Activated B cell treated with CpG ODN at 0.5 μM for 24 hours (primary cell): ENCODE results near the gene HRH4. TPM values are rescaled to one million over a fixed set of nuclear protein-coding genes. Genes with fewer than 3 reads are reported as not detected.

Experiments used
- ATAC-seq: fragments of 200-7000 bp; cut with Tn5 transposase; one replicate; pipeline ENCODE4 v1.10.0; 2021; ENCODE audit warnings: low read depth, mild to moderate bottlenecking, moderate library complexity
- CTCF ChIA-PET: fragments of 350-600 bp; sonication (Branson Sonifier 250); formaldehyde crosslinking; loops from one replicate; lab custom pipeline; 2021; ENCODE audit warnings: antibody characterized with exemption; lab: Charles Lee
- POLR2A ChIA-PET: fragments of 350-600 bp; sonication (Branson Sonifier 250); formaldehyde crosslinking; loops from one replicate; lab custom pipeline; 2021; ENCODE audit warnings: antibody characterized with exemption; lab: Charles Lee
- DNase-seq: peaks from one replicate; pipeline ENCODE4 v3.0.0; 2022
- H3K27ac Mint-ChIP-seq: one replicate; pipeline ENCODE4 v1.8.0; 2020; ENCODE audit warnings: mixed read lengths
- H3K27me3 Mint-ChIP-seq: one replicate; pipeline ENCODE4 v1.8.0; 2021; ENCODE audit warnings: mixed read lengths
- H3K36me3 Mint-ChIP-seq: one replicate; pipeline ENCODE4 v1.8.0; 2021; ENCODE audit warnings: low read depth, mixed read lengths
- H3K4me1 Mint-ChIP-seq: one replicate; pipeline ENCODE4 v1.8.0; 2021; ENCODE audit warnings: mixed read lengths
- H3K4me3 Mint-ChIP-seq: one replicate; pipeline ENCODE4 v1.8.0; 2020; ENCODE audit warnings: mild to moderate bottlenecking, mixed read lengths
- H3K9me3 Mint-ChIP-seq: one replicate; pipeline ENCODE4 v1.8.0; 2020; ENCODE audit warnings: mixed read lengths
- CTCF ChIP-seq: fragments of 200-600 bp; IDR thresholded peaks from one replicate; pipeline ENCODE4 v1.8.0; 2022; ENCODE audit warnings: antibody characterized with exemption, mild to moderate bottlenecking
- intact Hi-C: fragments of 100-400 bp; cut with micrococcal nuclease; formaldehyde crosslinking; loops from one replicate; pipeline ENCODE4 v1.15.1; 2024
- total RNA-seq: library from RNA; stranded (reverse); gene quantifications from 2 replicates; pipeline ENCODE4 v1.2.3, GENCODE V29; 2022

The HRH4 gene
- not detected in 2 replicates for total RNA-seq

- ATAC-seq (no peak), DNase-seq (no peak)
- ChIA-PET POLR2A (no interaction called here), CTCF (no interaction called here)
- Mint-ChIP-seq H3K9me3 (no peaks in the 10 kb centered on the region), H3K4me1 (no peaks in the 10 kb centered on the region), H3K36me3 (no peaks in the 10 kb centered on the region), H3K4me3 (no peak within 1 kb of the TSS), H3K27me3 (peaks cover 4% of the 10 kb centered on the region), H3K27ac (no peak within 1 kb of the TSS)
- intact Hi-C loops: no loop called here
- TF ChIP-seq CTCF: no peak
These were observed at the start of gene HRH4 for GRCh38 chr18:24460388-24460787. TSS of gene HRH4 (plus strand) at chr18:24460637. CDS start at chr18:24460729, 92 bp downstream.

- CTCF ChIA-PET: no interaction called here
- H3K27me3 Mint-ChIP-seq: peaks cover 41% of the 10 kb centered on the region
- DNase-seq (no peak), ATAC-seq (no peak)
- no peak overlapping the region for H3K27ac Mint-ChIP-seq
- no peak for TF ChIP-seq CTCF
- intact Hi-C loops: no loop called here
- no peak overlapping the region for H3K4me3 Mint-ChIP-seq
- no peaks in the 10 kb centered on the region for H3K4me1 Mint-ChIP-seq
- no peaks in the 10 kb centered on the region for H3K36me3 Mint-ChIP-seq
- H3K9me3 Mint-ChIP-seq: no peaks in the 10 kb centered on the region
- POLR2A ChIA-PET: no interaction called here
These were observed 47.3 kb upstream of the HRH4 start for GRCh38 chr18:24413148-24413547.

GRCh38 chr18:24414349-24415003 lies 46.0 kb upstream of the HRH4 start:
- ATAC-seq (no peak), DNase-seq (no peak)
- H3K27me3 Mint-ChIP-seq: peaks cover 40% of the 10 kb centered on the region
- TF ChIP-seq CTCF: no peak
- H3K4me1 Mint-ChIP-seq: no peaks in the 10 kb centered on the region
- ChIA-PET CTCF (no interaction called here), POLR2A (no interaction called here)
- no peaks in the 10 kb centered on the region for H3K36me3 Mint-ChIP-seq
- H3K27ac Mint-ChIP-seq: no peak overlapping the region
- intact Hi-C loops: no loop called here
- no peaks in the 10 kb centered on the region for H3K9me3 Mint-ChIP-seq
- H3K4me3 Mint-ChIP-seq: no peak overlapping the region

GRCh38 chr18:24417480-24417879 lies 43.0 kb upstream of the HRH4 start:
- ATAC-seq (no peak), DNase-seq (no peak)
- ChIA-PET CTCF (no interaction called here), POLR2A (no interaction called here)
- TF ChIP-seq CTCF: no peak
- H3K27me3 Mint-ChIP-seq: peaks cover 50% of the 10 kb centered on the region
- no peaks in the 10 kb centered on the region for H3K4me1 Mint-ChIP-seq
- intact Hi-C loops: no loop called here
- no peak overlapping the region for H3K4me3 Mint-ChIP-seq
- no peaks in the 10 kb centered on the region for H3K36me3 Mint-ChIP-seq
- no peaks in the 10 kb centered on the region for H3K9me3 Mint-ChIP-seq
- no peak overlapping the region for H3K27ac Mint-ChIP-seq

GRCh38 chr18:24420551-24420950 lies 39.9 kb upstream of the HRH4 start:
- no peak for TF ChIP-seq CTCF
- POLR2A ChIA-PET: no interaction called here
- H3K4me1 Mint-ChIP-seq: peaks cover under 1% of the 10 kb centered on the region

More at GRCh38 chr18:24420551-24420950, 39.9 kb upstream of the HRH4 start:
- H3K4me3 Mint-ChIP-seq: no peak overlapping the region
- ATAC-seq: no peak
- H3K9me3 Mint-ChIP-seq: peaks cover 1% of the 10 kb centered on the region
- intact Hi-C loops: no loop called here
- peaks cover 59% of the 10 kb centered on the region for H3K27me3 Mint-ChIP-seq
- DNase-seq: no peak
- peaks cover 1% of the 10 kb centered on the region for H3K36me3 Mint-ChIP-seq
- no peak overlapping the region for H3K27ac Mint-ChIP-seq
- CTCF ChIA-PET: no interaction called here
